ENCODE results near the gene CLIP3. TPM values are rescaled to one million over a fixed set of nuclear protein-coding genes. Genes with fewer than 3 reads are reported as not detected.

CLIP3 gene
- total and polyA plus RNA-seq, 11 donors: 1.3 to 8.0 (median 2.8) TPM

GRCh38 chr19:36059180-36059910 lies 26.7 kb upstream of the CLIP3 start:
- no peak overlapping the region for H3K4me3 ChIP-seq
- no peak for ATAC-seq
- peaks cover 0 to 12% (median 8%) of the 10 kb centered on the region in 12 donors for H3K4me1 ChIP-seq
- no peaks in the 10 kb centered on the region for H3K27me3 ChIP-seq
- no peak overlapping the region for H3K27ac ChIP-seq
- DNase-seq: no peak
- 69 to 86% (median 82%) methylated on average over 6 of the region's 6 CpGs for WGBS, 4 donors
- H3K36me3 ChIP-seq: peaks cover 0 to 7% (median 0%) of the 10 kb centered on the region in 9 donors
- no peaks in the 10 kb centered on the region for H3K9me3 ChIP-seq
- no peak for TF ChIP-seq CTCF (IDR thresholded peaks at IDR 0.05)
- TF ChIP-seq POLR2A (IDR thresholded peaks at IDR 0.05): no peak
- intact Hi-C loops (cut with DNase I): loop anchor here in 7 of 10 donors (5.0 to 10.0 kb wide), 6 partner anchors 43 to 315 kb away; partner anchors contain the start of genes OVOL3 (in 3 of the 7), POLR2I (in 3 of the 7), IGFLR1 (in 1 of the 7) and LIN37 (in 1 of the 7)

GRCh38 chr19:36058481-36059179 lies 26.0 kb upstream of the CLIP3 start:
- Histone ChIP-seq H3K4me1 (peaks cover 0 to 12% (median 8%) of the 10 kb centered on the region in 12 donors), H3K36me3 (peaks cover 0 to 7% (median 0%) of the 10 kb centered on the region in 9 donors), H3K27ac (no peak overlapping the region), H3K27me3 (no peaks in the 10 kb centered on the region), H3K9me3 (no peaks in the 10 kb centered on the region), H3K4me3 (no peak overlapping the region)
- intact Hi-C loops (cut with DNase I): loop anchor here in 7 of 10 donors (5.0 to 10.0 kb wide), 6 partner anchors 44 to 314 kb away; partner anchors contain the start of genes OVOL3 (in 3 of the 7), POLR2I (in 3 of the 7), IGFLR1 (in 1 of the 7) and LIN37 (in 1 of the 7)
- TF ChIP-seq CTCF (IDR thresholded peaks at IDR 0.05): no peak
- TF ChIP-seq POLR2A (IDR thresholded peaks at IDR 0.05): no peak
- DNase-seq (no peak), ATAC-seq (no peak)
- 88 to 97% (median 93%) methylated on average over 12 of the region's 12 CpGs for WGBS, 4 donors

- ATAC-seq (peak; percentile 86 to 88 (median 88)), DNase-seq (peak; percentile 93 to 97 (median 94))
- H3K4me3 ChIP-seq: peak within 1 kb of the TSS; percentile 16 to 80 (median 68)
- peak in 3 of 12 donors; percentile 5 to 11 (median 6) for TF ChIP-seq CTCF (IDR thresholded peaks at IDR 0.05)
- no peak for TF ChIP-seq POLR2A (IDR thresholded peaks at IDR 0.05)
- H3K9me3 ChIP-seq: no peaks in the 10 kb centered on the region
- peaks cover 0 to 5% (median 0%) of the 10 kb centered on the region in 9 donors for H3K36me3 ChIP-seq
- WGBS, 4 donors: 1 to 3% (median 1%) methylated on average over 33 to 76 of the region's 76 CpGs
- peak within 1 kb of the TSS; percentile 70 to 98 (median 92) for H3K27ac ChIP-seq
- H3K4me1 ChIP-seq: peaks cover 0 to 19% (median 13%) of the 10 kb centered on the region in 12 donors
- intact Hi-C loops (cut with DNase I): loop anchor here (1.0 to 10.0 kb wide), 13 partner anchors 38 to 310 kb away; partner anchors contain the start of genes POLR2I (in 5 of the 10), ALKBH6 (in 3 of the 10), OVOL3 (in 3 of the 10) and SDHAF1 (in 3 of the 10)
- H3K27me3 ChIP-seq: no peaks in the 10 kb centered on the region
Observed at GRCh38 chr19:36054733-36055686, 22.3 kb upstream of the CLIP3 start, which contains the start of gene WDR62. WDR62 (plus strand) TSS chr19:36054897; CDS start chr19:36054972, 75 bp downstream.

Measured in heart left ventricle (tissue), 16 donors.